Endodermal cell (in vitro differentiated cells): ENCODE data around the gene GPT2. TPM values are rescaled to one million over a fixed set of nuclear protein-coding genes. Genes with fewer than 3 reads are reported as not detected.

ENCODE experiments used
- DNase-seq: peaks from one replicate; pipeline ENCODE4 v3.0.0-alpha.2; 2017
- H3K27ac ChIP-seq: 2 replicates; pipeline ENCODE4 v1.5.1; 2013; ENCODE audit warnings: mild to moderate bottlenecking, low read depth, low read length, moderate library complexity
- H3K27me3 ChIP-seq: 2 replicates; pipeline ENCODE4 v1.6.1; 2013; ENCODE audit warnings: mild to moderate bottlenecking, low read length, moderate library complexity; ENCODE audit not compliant: insufficient read depth, control insufficient read depth, poor library complexity, severe bottlenecking
- H3K36me3 ChIP-seq: 2 replicates; pipeline ENCODE4 v1.7.0; 2013; ENCODE audit warnings: mild to moderate bottlenecking, low read length, moderate library complexity; ENCODE audit not compliant: control insufficient read depth, insufficient read depth
- H3K4me1 ChIP-seq: one replicate; pipeline ENCODE4 v1.7.0; 2013; ENCODE audit warnings: low read length; ENCODE audit not compliant: control insufficient read depth, insufficient read depth
- H3K4me3 ChIP-seq: 2 replicates; pipeline ENCODE4 v1.5.1; 2013; ENCODE audit warnings: mild to moderate bottlenecking, low read length, moderate library complexity
- H3K9ac ChIP-seq: 2 replicates; pipeline ENCODE4 v1.6.1; 2013; ENCODE audit warnings: mild to moderate bottlenecking, low read length, moderate library complexity; ENCODE audit not compliant: poor library complexity, severe bottlenecking; ENCODE audit errors: extremely low read depth
- H3K9me3 ChIP-seq: 2 replicates; pipeline ENCODE4 v1.6.1; 2013; ENCODE audit warnings: mild to moderate bottlenecking, low read length, moderate library complexity; ENCODE audit not compliant: control insufficient read depth
- H3K27ac Mint-ChIP-seq: 2 replicates; pipeline ENCODE4 v1.8.0; 2020; ENCODE audit warnings: mixed read lengths
- H3K27me3 Mint-ChIP-seq: 2 replicates; pipeline ENCODE4 v1.8.0; 2021; ENCODE audit warnings: mild to moderate bottlenecking, mixed read lengths; ENCODE audit not compliant: insufficient read depth
- H3K36me3 Mint-ChIP-seq: 2 replicates; pipeline ENCODE4 v1.8.0; 2020; ENCODE audit warnings: low read depth, mixed read lengths
- H3K4me1 Mint-ChIP-seq: 2 replicates; pipeline ENCODE4 v1.8.0; 2020; ENCODE audit warnings: mixed read lengths
- H3K4me3 Mint-ChIP-seq: 2 replicates; pipeline ENCODE4 v1.8.0; 2020; ENCODE audit warnings: mild to moderate bottlenecking, moderate library complexity, mixed read lengths
- H3K9me3 Mint-ChIP-seq: 2 replicates; pipeline ENCODE4 v1.8.0; 2020; ENCODE audit warnings: mild to moderate bottlenecking, mixed read lengths
- WGBS, 2 experiments: methylation state at CpG; one replicate each; pipeline versions ENCODE4 v1.1.5 to v1.1.7; 2013; ENCODE audit warnings: missing lambda C conversion rate in 2 of 2, mixed read lengths in 1 of 2; ENCODE audit not compliant: insufficient coverage in 1 of 2, insufficient read length in 1 of 2; 5-methylcytosine and 5-hydroxymethylcytosine counted together
- total RNA-seq, 2 donors: library from RNA; stranded (reverse); fragmentation: NEBNext Ultra II Directional in 1 of 2; extraction: Animal tissue kit (Norgen Biotek cat#: 25700) in 1 of 2; gene quantifications; 2 replicates in 1 of 2; 3 replicates in 1 of 2; pipeline ENCODE4 v1.2.1, GENCODE V29; 2021
- TF ChIP-seq, protein P1 (sequence below): fragments of 200-600 bp; sonication (generic); conservative IDR thresholded peaks from 2 replicates; pipeline ENCODE4 v1.5.0; 2021; ENCODE audit warnings: antibody characterized with exemption, mild to moderate bottlenecking

Gene GPT2
- total RNA-seq, 2 donors from 2014 or later = 44.1 to 65.5 TPM

DNA sequence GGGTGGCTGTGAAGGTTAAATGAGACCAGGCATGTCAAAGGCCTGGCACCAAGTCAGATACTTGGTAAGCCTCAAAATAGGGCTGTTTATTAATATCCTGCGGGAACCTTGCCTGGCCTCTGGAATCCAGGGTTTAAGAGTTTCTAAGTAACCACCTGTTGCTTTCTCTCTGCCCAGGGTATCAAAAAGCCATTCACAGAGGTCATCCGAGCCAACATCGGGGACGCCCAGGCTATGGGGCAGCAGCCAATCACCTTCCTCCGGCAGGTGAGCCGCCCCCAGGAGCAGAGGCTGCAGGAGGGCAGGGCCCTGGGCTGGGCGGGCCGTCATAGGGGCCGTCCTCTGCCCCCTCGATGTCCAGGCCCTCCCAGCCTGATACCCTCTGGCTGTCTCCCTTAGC lies 13.3 kb downstream of the GPT2 start:
- no peaks in the 10 kb centered on the region for H3K27me3 Mint-ChIP-seq
- TF ChIP-seq, protein P1, sequence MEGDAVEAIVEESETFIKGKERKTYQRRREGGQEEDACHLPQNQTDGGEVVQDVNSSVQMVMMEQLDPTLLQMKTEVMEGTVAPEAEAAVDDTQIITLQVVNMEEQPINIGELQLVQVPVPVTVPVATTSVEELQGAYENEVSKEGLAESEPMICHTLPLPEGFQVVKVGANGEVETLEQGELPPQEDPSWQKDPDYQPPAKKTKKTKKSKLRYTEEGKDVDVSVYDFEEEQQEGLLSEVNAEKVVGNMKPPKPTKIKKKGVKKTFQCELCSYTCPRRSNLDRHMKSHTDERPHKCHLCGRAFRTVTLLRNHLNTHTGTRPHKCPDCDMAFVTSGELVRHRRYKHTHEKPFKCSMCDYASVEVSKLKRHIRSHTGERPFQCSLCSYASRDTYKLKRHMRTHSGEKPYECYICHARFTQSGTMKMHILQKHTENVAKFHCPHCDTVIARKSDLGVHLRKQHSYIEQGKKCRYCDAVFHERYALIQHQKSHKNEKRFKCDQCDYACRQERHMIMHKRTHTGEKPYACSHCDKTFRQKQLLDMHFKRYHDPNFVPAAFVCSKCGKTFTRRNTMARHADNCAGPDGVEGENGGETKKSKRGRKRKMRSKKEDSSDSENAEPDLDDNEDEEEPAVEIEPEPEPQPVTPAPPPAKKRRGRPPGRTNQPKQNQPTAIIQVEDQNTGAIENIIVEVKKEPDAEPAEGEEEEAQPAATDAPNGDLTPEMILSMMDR = no peak
- peaks cover 43% of the 10 kb centered on the region for H3K36me3 ChIP-seq

DNA sequence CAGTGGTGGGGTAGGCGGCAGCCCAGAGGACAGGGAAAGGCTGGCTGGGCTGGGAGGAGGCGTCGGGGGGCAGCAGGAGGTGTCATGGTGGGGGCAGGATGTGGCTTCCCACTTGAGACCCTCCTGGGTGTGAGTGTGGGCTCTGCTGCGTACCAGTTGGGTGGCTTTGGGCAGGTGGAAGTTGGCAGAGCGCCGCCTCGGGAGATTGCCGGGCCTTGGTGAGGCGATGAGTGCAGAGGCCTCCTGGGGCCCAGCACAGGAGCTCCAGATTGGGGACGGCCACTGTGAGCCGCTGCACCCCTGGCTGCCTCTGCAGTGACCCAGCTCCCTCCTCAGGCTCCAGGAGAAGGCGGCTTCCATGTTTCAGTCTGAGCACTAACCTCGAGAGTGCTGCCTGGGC lies 13.8 kb downstream of the GPT2 start:
- H3K36me3 Mint-ChIP-seq = peaks cover 40% of the 10 kb centered on the region
- H3K9ac ChIP-seq = no peak overlapping the region
- 96% methylated on average over 4 to 13 of the region's 13 CpGs for WGBS, 2 experiments
- H3K27ac Mint-ChIP-seq = no peak overlapping the region
- H3K4me3 ChIP-seq = no peak overlapping the region
- H3K27me3 ChIP-seq = no peaks in the 10 kb centered on the region
- peaks cover 12% of the 10 kb centered on the region for H3K4me1 Mint-ChIP-seq
- peaks cover 41% of the 10 kb centered on the region for H3K36me3 ChIP-seq
- no peak overlapping the region for H3K27ac ChIP-seq
- TF ChIP-seq, protein P1 = no peak
- H3K27me3 Mint-ChIP-seq = no peaks in the 10 kb centered on the region
- H3K4me3 Mint-ChIP-seq = no peak overlapping the region
- no peak for DNase-seq
- peaks cover 10% of the 10 kb centered on the region for H3K4me1 ChIP-seq
- no peaks in the 10 kb centered on the region for H3K9me3 ChIP-seq
- no peaks in the 10 kb centered on the region for H3K9me3 Mint-ChIP-seq

More for the DNA sequence above, 13.3 kb downstream of the GPT2 start:
- Mint-ChIP-seq H3K36me3 (peaks cover 44% of the 10 kb centered on the region), H3K9me3 (no peaks in the 10 kb centered on the region), H3K4me1 (peaks cover 12% of the 10 kb centered on the region), H3K27ac (no peak overlapping the region), H3K4me3 (no peak overlapping the region)
- no peaks in the 10 kb centered on the region for H3K9me3 ChIP-seq
- H3K27me3 ChIP-seq = no peaks in the 10 kb centered on the region
- H3K9ac ChIP-seq = no peak overlapping the region
- WGBS, 2 experiments = 90 to 96% methylated on average over 4 to 10 of the region's 10 CpGs
- no peak overlapping the region for H3K27ac ChIP-seq
- H3K4me1 ChIP-seq = peaks cover 10% of the 10 kb centered on the region
- no peak for DNase-seq
- no peak overlapping the region for H3K4me3 ChIP-seq

DNA sequence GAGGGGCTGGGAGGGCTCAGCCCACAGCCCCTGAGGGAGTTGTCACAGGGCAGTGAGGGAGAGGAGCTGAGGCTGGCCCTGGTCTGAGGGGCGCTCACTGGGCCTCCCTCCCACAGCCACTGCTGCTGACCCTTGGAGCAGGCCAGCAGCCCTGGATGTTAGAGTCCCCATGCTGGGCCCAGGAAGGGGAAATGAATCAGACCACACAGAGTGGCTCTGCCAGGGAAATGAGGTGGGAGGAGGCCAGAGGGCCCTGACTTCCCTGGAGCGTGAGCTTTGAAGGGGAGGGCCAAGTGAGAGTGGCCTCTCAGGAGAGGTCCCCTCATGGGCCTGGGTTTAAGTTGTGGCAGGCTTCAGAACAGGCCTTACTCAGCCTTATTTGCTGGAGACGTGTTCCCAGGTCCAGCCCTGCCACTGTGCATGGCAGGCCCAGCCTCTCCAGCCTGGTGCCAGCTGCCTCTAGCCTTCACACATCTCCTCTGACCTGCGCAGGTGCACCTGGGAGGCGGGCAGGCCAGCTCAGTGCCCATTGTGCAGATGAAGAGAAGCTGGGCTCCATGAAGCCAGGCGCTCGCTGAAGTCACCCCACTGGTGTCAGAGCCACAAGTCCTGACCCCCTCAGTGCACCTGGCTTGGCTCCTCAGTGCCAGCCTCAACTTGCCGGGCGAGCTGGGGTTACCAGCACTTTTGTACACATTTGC lies 15.4 kb downstream of the GPT2 start:
- WGBS, 2 experiments = 92 to 93% methylated on average over 6 to 9 of the region's 9 CpGs

More for the DNA sequence above, 15.4 kb downstream of the GPT2 start:
- Mint-ChIP-seq H3K4me1 (peaks cover 12% of the 10 kb centered on the region), H3K27me3 (no peaks in the 10 kb centered on the region), H3K9me3 (no peaks in the 10 kb centered on the region), H3K36me3 (peaks cover 44% of the 10 kb centered on the region), H3K4me3 (no peak overlapping the region), H3K27ac (no peak overlapping the region)
- H3K36me3 ChIP-seq = peaks cover 45% of the 10 kb centered on the region
- H3K27ac ChIP-seq = no peak overlapping the region
- H3K9ac ChIP-seq = no peak overlapping the region
- DNase-seq = no peak
- H3K27me3 ChIP-seq = no peaks in the 10 kb centered on the region
- no peak overlapping the region for H3K4me3 ChIP-seq
- no peaks in the 10 kb centered on the region for H3K9me3 ChIP-seq
- H3K4me1 ChIP-seq = peaks cover 10% of the 10 kb centered on the region
- TF ChIP-seq, protein P1 = no peak
